ENCODE data around the gene ZYG11B.
A peak's percentile ranks its signal among the peaks of the same experiment; 100 is the strongest.
"Not testable (repeated sequence)": the region's sequence is repeated elsewhere in the genome, so short reads cannot be mapped to it uniquely, and the experiment has no call there.

ZYG11B gene

GRCh38 chr1:52756020-52756419, 29.8 kb downstream of the ZYG11B start:
- DNase-seq (ENCODE audit: low read depth in 2 of 2) = no peak

DNA sequence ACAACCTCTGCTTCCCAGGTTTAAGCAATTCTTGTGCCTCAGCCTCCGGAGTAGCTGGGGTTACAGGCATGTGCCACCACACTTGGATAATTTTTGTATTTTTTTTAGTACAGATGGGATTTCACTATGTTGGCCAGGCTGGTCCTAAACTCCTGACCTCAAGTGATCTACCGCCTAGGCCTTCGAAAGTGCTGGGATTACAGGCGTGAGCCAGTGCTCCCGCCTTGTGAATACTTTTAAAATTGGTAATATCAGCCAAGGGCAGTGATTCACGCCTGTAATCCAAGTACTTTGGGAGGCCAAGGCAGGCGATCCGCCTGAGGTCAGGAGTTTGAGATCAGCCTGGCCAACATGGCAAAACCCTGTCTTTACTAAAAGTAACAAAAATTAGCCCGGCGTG, 33.7 kb downstream of the ZYG11B start:
- DNase-seq (ENCODE audit: low read depth in 2 of 2) = no peak

GRCh38 chr1:52767596-52768280, 41.5 kb downstream of the ZYG11B start:
- no peak for DNase-seq (ENCODE audit: low read depth in 2 of 2)

GRCh38 chr1:52769346-52770033, 43.2 kb downstream of the ZYG11B start:
- DNase-seq (ENCODE audit: low read depth in 2 of 2) = no peak

DNA sequence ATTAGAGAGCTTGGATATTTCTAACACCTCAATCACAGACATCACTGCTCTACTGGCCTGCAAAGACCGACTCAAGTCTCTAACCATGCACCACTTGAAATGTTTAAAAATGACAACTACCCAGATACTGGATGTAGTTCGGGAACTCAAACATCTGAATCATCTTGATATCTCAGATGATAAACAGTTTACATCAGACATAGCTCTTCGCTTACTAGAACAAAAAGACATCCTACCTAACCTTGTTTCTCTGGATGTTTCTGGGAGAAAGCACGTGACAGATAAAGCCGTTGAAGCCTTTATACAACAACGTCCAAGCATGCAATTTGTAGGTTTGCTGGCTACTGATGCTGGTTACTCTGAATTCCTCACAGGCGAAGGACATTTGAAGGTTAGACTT, 45.1 kb downstream of the ZYG11B start:
- DNase-seq (ENCODE audit: low read depth in 2 of 2) = no peak

GRCh38 chr1:52786148-52786547, 59.9 kb downstream of the ZYG11B start:
- DNase-seq (ENCODE audit: low read depth in 2 of 2) = no peak

DNA sequence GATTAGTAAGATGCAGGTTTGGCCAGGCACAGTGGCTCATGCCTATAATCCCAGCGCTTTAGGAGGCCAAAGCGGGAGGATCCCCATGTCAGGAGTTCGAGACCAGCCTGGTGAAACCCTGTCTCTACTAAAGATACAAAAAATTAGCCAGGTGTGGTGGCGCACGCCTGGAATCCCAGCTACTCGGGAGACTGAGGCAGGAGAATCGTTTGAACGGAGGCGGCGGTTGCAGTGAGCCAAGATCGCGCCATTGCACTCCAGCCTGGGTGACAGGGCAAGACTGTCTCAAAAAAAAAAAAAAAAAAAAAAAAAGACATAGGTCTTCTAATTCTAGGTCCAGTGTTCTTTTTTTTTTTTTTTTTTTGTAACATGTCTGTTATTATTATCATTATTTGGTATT, 64.2 kb downstream of the ZYG11B start:
- not testable (repeated sequence) for DNase-seq (ENCODE audit: low read depth in 2 of 2)

DNA sequence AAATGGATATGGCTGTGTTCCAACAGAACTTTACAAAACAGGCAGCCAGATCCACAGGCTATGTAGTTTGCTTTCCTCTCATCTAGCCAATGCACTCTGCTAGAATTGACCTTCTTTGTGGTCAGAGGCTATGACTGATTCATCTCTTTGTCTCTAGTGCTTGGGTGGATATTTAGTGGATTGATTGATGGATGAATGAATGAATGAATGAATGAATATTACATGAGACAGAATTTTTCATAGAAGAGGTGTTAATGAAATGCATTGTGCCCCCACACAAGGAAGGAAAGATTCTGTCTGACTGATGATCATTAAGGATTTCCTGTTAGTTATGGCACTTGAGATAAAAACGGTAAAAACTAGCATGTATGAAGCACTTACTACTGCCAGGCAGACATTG, 65.8 kb downstream of the ZYG11B start:
- no peak for DNase-seq (ENCODE audit: low read depth in 2 of 2)

- not testable (repeated sequence) for DNase-seq (ENCODE audit: low read depth in 2 of 2)
These were observed 67.5 kb downstream of the ZYG11B start for GRCh38 chr1:52793717-52794116.

DNA sequence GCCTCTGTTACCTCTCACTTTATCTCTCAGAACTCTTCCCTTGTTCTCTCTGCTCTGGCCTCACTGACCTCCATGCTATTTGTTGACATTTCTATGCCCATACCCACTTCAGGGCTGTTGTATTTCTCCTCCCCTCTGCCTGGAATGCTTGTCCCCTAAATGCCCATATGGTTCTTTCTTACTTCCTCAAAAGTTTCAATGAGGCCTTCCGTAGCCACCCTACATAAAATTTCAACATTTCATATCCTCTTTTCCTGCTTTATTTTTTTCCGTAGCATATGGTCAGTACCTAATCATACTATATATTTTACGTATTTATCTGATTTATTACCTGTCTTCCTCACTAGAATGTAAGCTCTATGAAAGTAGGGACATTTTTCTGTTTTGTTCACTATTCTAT, 69.2 kb downstream of the ZYG11B start:
- DNase-seq (ENCODE audit: low read depth in 2 of 2) = no peak

DNA sequence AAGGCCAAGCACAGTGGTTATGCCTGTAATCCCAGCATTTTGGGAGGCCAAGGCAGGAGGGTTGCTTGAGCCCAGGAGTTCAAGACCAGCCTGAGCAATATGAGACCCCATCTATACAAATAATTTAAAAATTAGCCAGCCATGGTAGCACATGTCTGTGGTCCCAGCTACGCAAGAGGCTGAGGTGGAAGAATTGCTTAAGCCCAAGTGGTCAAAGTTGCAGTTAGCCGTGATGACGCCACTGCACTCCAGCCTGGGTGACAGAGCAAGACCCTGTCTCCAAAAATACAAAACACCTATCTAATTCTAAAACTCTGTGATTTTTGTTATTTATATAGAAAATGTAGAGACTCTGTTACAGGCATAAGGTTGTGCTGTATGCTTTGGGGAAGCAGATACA, 72.1 kb downstream of the ZYG11B start:
- no peak for DNase-seq (ENCODE audit: low read depth in 2 of 2)

GRCh38 chr1:52801011-52801410, 74.8 kb downstream of the ZYG11B start:
- DNase-seq (ENCODE audit: low read depth in 2 of 2) = no peak

DNA sequence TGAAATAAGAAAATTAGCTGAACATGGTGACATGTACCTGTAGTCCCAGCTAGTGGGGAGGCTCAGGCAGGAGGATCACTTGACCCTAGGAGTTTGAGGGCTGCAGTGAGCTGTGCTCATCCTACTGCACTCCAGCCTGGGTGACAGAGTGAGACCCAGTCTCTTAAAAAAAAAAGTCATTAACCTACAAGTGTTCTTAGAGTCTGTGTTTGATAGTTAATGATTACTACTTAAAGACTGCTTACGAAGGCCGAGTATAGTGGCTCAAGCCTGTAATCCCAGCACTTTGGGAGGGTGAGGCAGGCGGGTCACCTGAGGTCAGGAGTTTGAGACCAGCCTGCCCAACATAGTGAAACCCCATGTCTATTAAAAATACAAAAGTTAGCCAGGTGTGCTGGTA, 77.8 kb downstream of the ZYG11B start:
- not testable (repeated sequence) for DNase-seq (ENCODE audit: low read depth in 2 of 2)

DNA sequence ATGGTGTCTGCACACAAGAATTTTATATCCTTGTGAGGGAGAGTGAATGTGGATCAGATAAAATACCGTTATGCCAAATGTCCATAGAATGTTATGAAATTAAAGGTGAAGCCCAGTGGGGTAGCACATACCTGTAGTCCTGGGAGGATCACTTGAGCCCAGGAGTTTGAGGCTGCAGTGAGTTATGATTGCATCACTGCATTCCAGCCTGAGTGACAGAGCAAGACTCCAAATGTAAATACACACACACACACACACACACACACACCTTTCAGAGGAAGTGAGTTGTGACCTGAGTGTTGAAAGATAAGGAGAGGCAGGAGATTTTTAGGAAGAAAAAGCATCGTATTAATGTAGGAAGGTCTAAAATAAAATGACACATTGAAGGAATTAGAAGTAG, 88.2 kb downstream of the ZYG11B start:
- no peak for DNase-seq (ENCODE audit: low read depth in 2 of 2)

- DNase-seq (ENCODE audit: low read depth in 2 of 2) = not testable (repeated sequence)
These were observed 94.6 kb downstream of the ZYG11B start for GRCh38 chr1:52820830-52821229.

DNA sequence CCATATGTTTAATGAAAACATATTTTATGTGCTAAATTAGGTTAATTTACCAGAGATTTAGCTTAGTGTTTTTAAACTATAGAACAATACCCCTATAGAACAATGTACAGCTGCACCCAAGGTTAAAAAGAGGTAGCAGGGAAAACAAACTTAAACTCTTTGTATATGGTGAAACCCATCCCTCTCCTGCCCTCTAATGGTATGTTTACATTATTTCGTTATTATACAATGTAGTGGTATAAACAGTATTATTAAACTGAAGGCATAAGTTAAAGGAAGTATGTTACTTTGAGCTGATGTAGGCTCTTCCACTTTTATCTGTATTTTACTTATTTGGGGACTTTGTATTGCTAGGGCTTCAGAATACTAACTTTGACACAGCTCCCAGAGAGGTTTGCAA, 99.6 kb downstream of the ZYG11B start:
- no peak for DNase-seq (ENCODE audit: low read depth in 2 of 2)

DNA sequence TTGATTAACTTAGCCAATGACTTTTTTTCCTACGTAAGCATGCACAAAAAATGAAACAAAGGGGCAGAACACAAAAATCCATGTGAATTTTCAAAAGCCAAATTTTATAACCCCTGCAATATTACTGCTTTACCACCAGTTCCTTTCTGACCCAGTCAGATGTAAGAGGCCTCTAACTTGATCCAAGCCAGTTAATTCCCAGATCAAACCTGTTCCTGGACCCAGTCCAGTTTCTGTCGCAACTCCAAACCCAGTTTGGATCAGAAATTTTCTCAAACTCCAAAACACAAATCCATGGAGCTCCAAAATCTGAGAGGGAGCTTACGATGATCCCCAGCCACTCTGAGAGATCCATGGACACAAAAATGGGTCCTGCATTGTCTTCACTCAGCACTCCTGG, 108.5 kb downstream of the ZYG11B start:
- DNase-seq (ENCODE audit: low read depth in 2 of 2) = no peak

DNA sequence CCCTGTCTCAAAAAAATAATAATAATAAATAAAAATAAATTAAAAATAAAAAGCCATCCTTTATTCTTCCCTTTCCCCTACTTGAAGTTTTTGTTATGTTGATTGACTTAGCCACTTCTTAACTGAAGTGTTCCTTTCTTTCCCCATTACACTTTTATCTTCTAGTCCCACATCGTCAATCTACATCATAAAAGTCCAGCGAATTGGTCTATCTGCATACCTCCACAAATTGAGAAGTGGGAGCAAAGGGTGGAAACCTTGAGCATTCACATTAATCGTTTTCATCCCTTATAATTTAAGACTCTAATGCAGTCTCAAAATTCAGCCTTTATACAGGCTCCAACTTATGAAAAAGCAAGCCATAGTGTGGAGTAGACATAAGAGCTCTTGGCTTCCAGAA, 109.8 kb downstream of the ZYG11B start:
- no peak for DNase-seq (ENCODE audit: low read depth in 2 of 2)

DNA sequence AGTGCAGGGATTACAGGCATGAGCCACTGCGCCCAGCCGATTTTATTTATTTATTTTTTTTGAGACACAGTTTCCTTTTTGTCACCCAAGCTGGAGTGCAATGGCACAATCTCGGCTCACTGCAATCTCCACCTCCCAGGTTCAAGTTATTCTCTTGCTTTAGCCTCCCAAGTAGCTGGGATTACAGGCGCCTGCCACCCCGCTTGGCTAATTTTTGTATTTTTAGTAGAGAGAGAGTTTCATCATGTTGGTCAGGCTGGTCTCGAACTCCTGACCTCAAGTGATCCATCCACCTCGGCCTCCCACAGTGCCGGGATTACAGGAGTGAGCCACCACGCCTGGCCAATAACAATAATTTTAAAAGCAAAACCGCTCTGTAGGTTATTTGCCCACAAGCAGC, 112.9 kb downstream of the ZYG11B start:
- not testable (repeated sequence) for DNase-seq (ENCODE audit: low read depth in 2 of 2)

- peak; percentile 7 to 58 for DNase-seq (ENCODE audit: low read depth in 2 of 2)
These were observed 116.5 kb downstream of the ZYG11B start, which contains the start of gene ZYG11A for GRCh38 chr1:52842643-52843310. ZYG11A (plus strand) TSS chr1:52842760; CDS start chr1:52842884, 124 bp downstream.

- not testable (repeated sequence) for DNase-seq (ENCODE audit: low read depth in 2 of 2)
These were observed 118.9 kb downstream of the ZYG11B start for GRCh38 chr1:52845119-52845518.

GRCh38 chr1:52848423-52848822, 122.2 kb downstream of the ZYG11B start:
- DNase-seq (ENCODE audit: low read depth in 2 of 2) = no peak

GRCh38 chr1:52850951-52851350, 124.7 kb downstream of the ZYG11B start:
- no peak for DNase-seq (ENCODE audit: low read depth in 2 of 2)
